NCI-H2227 (cell line): Measurements from ENCODE around the gene RARG.
"Not testable (repeated sequence)": the region's sequence is repeated elsewhere in the genome, so short reads cannot be mapped to it uniquely, and the experiment has no call there.

Experiments
- DNase-seq: peaks from one replicate; lab custom pipeline; 2025; ENCODE audit not compliant: unreplicated experiment; lab: John Stamatoyannopoulos, UW

Gene RARG

DNA sequence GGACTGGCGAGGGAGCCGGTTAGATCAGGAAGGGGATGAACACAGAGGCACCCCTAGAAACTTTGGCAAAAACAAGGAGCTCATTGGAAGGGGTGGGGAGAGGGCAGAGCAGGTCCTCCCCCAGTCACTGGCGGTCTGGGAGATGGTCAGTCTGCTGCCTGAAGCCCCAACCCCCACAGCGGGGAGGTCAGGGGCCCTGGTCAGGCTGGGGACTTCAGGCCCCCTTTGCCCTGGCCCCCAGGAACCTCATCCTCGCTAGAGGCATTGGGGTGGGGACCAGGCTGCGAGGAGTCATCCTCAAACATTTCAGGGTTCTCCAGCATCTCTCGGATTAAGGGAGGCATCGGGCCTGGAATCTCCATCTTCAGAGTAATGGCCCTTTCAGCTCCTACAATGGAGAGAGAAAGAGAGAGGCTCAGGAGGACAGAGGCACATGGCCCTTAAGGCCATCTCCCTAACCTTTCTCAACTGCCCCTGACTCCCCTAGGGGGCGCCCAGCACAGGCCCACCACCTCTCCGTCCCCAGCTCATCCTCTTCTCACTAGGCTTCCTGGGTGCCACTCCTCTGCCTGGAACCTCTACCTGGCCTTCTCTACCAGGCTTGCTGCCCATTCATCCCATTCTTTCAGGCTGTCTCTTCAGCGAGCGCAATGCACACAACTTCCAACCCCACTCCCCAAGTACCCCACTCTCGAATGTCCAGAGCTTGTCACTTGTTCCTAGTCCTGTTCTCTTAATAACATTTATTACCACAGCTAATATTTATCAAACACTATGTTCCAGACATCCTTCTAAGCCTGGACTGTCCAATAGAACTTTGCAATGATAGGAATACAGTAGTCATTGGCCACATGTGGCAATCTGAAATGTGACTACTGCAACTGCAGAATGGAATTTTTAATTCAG is 20.3 kb downstream of the RARG start:
- DNase-seq, result no peak

DNA sequence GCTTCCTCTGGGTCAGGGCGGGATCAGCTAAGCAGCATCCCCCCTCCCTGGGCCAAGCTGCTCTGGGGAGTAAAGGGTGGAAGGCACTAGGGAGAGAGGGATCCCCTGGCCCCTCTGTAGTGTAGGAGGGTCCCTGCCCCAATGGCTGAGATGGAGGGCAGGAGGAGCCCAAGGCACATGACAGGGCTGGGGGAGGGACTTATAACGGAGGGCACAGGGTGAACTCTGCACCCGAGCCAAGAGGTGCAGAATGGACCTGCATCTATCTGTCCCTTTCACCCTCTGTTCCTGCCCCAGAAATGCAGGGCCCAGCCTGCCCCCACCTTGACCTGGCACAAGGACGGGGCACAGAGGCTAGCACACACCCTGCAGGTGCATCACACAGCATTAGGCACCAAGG is 21.2 kb downstream of the RARG start:
- DNase-seq, result no peak

DNA sequence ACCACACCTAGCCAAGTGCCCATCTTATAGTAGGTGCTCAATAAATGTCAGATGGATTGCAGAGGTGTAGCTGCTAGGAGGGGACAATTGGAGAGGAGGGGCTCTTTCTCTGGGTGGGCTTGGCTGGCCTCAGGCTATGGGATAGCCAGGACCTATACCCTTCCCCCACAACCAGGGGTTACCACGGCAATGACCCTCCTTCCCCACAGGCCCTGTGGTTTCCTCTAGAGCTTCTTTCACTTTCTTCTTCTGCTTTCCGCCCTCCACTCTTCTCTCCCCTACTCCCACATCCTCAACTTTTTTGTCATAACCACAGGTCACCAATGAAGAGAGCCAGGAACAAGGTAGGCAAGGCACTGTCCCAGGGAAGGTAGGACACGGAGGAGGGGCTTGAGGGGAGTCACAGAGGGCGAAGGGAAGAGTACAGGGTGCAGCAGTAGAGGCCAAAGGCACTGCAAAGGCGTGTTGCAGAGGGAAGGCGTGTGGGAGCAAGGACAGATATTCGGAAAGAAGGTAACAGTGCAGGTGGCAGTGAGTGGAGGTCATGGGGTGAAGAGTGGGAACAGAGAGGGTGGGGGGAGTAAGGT is 23.0 kb downstream of the RARG start:
- DNase-seq, result no peak

DNA sequence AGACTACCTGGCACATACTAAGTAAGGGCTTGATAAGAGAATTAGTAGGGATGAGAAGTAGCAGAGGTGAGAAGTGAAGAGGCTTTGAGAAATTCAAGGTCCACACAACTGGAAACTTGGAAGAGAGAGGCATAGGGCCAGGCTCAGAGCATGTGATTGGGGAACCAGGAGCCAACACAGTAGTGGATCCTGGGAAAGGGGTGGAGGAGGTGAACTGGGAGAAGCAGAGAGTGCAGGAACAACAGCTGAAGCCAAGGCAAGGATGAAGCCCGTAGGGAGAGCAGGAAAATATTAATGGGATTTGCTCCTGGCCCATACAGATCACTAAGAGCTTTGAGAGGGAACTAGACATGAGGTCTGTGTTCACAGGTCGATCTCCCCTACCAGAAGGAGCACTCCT is 23.6 kb downstream of the RARG start:
- no peak for DNase-seq

DNA sequence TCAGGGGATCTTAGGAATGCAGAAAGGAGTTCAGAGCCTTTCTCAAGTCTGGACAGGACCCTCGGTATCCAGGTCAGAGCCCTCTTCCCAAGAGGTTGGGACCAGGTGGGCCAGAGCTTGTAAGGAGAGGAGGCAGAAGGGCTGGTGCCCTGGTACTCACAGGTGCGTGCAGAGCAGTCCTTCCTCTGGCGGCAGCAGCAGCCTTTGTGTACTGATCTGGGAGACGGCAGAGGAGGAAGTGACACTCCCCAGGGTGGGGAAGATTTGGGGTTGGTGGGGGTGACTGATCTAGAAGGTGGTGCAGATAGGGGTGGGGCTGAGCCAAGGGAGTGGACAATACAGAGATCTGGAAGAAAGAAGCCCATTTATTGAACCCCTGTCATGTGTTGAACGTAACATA is 25.0 kb downstream of the RARG start, which contains the start of gene ITGB7:
ITGB7 (minus strand) TSS at position 210 of the 400 bp plus-strand sequence. CDS start 6,808 bp downstream, outside the sequence.
- DNase-seq, result no peak

DNA sequence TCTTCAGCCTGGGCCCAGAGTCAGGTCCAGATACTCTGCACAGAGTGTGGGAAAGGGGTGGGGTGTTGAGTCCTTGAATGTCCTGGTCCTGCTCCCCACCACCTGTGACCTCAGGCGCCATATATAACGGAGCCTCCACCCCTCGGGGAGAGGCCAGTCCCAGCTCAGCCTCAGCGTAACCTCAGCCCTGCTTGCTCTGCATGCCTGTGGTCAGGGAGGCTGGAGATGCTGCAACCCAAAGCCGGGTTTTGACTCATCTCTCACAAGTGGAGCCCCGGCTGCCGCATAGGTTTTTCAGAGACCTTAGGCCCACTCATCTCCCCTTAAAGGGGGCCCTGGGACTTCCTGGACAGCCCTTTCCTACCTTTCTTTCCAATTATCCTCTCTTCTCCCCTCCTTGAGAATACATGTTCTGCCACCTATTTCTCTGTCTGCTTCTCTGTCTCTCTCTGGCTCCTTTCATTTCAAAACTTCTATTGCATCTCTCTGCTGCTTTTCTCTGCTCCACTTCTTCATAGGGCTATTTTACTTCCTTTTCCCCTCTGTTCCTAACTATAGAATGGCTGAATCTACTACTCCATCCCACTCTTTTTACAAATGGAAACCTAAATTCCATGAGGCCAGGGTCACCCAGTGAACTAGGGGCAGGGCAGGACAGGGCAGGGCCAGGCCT is 26.1 kb downstream of the RARG start:
- DNase-seq, result no peak

DNA sequence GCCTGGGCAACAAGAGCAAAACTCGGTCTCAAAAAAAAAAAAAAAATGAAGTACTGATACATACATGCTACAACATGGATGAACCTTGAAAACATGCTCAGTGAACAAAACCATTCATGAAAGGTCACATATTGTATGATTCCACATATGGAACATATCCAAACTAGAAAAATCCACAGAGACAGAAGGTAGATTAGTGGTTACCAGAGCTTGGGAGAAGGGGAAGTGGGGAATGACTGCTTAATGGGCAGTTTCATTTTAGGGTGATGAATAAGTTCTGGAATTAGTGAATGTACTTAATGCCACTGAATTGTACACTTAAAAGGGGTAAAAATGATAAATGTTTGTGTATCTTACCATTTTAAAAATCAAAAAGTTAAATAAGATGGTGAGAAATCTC is 27.7 kb downstream of the RARG start:
- DNase-seq, result no peak

DNA sequence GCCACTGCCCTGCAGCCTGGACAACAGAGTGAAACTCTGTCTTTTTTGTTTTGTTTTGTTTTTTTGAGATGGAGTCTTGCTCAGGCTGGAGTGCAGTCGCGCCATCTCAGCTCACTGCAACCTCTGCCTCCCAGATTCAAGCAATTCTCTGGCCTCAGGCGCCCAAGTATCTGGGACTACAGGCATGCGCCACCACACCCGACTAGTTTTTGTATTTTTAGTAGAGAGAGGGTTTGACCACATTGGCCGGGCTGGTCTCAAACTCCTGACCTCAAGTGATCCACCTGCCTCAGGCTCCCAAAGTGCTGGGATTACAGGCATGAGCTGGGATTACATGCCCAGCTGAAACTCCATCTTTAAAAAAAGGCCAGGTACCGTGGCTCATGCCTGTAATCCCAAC is 29.7 kb downstream of the RARG start:
- DNase-seq, result not testable (repeated sequence)

DNA sequence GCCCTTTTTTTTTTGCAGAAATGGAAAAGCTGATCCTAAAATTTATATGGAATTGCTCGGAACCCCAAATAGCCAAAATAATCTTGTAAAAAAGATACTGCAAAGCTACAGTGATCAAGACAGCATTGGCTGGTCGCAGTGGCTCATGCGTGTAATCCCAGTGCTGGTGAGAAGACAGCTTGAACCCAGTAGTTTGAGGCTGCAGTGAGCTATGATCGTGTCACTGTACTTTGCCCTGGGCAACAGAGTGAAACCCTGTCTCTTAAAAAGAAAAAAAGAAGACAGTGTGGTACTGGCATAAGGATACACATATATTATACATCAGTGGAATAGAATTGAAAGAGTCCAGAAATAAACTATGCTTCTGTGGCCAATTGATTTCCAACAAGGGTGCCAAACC is 30.4 kb downstream of the RARG start:
- DNase-seq, result no peak

DNA sequence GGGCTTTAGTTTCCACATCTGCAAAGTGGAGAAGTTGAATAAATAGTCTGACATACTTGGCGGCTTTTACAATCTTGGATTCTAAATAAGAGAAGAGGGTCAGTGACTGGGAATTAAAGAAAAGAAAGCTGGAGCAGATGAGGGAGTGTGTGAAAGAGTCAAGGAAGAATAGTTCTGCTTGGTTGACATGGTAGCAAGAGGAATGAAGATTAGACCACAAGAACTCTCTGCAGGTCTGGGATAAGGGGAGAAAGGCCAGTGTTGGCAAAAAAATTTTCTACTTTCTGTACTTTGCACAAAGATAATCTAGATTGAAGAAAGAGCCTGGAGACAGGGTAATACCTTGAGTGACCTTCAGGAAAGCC is 30.9 kb downstream of the RARG start:
- no peak for DNase-seq

DNA sequence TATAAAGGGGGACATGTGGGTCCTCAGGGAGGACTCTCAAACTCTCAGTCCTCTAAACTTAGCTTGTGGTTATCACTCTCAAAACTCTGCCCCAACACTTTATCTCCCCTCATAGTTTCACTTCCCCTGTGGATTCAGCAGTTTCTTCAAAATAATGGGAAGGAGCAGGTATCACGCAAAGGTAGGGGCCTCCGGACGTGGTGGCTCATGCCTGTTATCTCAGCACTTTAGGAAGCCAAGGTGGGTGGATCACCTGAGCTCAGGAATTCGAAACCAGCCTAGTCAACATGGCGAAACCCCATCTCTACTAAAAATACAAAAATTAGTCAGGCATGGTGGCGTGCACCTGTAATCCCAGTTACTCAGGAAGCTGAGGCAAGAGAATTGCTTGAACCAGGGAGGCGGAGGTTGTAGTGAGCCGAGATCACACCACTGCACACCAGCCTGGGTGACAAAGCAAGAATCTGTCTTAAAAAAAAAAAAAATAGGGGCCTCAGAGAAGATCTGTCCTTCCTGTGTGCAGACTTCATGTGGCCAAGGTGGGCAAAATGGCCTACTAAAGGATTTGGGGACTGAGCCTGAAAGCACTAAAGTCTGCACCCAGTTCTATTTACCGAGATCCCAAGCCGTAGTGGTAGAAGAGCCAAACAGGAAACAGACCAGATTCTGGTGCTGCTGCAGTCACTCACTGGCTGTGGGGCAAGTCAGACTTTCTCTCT is 31.4 kb downstream of the RARG start:
- DNase-seq, result no peak

DNA sequence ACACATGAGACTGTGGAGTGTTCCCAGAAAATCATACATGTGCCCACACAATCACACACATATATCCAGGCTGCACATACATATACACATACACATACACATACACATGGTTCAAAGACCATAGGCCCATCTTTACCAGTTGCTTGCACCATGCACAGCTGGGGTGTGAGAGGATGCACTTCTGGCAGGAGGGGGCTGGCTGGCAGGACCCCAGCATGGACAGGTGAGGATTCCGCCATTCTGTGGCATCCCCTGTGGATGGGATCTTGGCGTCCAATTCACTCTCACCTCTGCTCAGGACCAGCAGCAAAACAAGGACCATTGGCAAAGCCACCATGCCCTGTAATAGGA is 31.9 kb downstream of the RARG start:
- DNase-seq, result no peak

DNA sequence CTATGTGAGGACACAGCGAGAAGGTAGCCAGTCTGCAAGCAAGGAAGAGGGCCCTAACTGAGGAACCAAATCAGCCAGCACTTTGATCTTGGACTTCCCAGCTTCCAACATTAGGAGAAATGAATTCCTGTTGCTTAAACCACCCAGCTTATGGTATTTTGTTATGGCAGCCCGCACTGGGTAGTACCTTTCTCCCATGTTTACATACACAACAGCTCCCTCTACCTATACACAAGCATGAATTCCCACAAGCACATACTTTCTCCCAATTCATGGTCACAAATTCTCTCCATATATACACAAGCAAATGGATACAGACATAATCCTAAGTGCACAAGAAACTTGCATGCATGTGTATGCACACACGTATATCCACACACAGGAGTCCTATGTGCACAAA is 32.3 kb downstream of the RARG start:
- DNase-seq, result no peak

DNA sequence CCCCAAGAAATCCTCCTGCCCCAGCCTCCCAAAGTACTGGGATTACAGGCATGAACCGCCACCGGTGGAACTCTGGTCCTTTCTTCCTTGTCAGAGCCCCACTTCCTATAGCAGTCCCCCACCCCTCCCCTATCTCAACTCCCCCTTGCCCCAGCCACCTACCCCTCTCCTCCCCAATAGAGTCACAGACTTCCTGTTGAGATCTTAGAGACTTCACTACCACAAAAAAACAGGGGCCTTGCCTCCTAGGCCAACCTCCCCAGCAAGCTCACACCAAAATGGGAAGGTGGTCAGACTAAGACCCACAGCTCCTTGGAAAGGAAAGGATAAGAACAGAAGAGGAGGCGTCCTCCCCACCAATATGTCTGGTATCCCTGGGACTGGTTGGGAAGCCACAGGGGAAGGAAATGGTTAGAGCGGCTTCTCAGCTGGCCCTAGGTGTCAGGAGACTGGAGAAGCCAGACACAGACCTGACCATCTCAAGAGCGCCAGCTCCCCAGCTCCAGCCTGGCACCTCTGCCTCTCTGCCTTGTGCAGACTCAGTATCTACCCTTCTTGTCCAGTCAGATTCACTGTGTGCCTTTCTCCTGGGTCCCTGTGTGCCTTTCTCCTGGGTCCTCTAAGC is 33.4 kb downstream of the RARG start:
- DNase-seq, result no peak

DNA sequence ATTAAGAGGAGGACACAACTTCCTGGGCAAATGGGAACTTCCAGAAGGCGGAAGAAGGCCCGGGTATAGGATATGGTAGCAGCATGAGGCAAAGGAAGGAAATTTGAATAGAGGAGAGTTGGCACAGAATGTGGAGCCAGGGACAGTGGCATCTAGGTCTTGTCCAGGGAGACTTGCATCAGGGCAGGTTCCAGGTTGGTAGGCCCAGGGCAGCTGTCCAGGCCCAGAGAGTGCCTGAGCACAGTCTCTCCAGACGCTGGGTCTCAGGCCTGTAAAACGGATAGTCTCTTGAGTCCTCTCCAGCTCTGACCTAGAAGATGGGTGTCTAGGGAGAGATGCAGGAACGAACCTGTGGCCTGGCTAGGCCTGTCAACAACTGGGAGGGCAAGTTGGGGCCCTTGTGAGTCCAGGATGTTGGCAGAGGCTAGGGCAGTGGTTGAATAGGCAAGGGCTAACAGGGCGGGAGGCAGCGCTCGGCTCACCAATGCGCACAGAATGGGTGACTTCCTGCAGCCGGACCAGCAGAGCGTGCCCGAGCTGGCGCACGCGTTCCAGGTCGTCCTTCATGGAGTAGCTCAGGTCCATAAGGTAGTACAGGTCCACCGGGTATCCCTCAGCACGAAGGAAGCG is 34.9 kb downstream of the RARG start:
- DNase-seq, result no peak

DNA sequence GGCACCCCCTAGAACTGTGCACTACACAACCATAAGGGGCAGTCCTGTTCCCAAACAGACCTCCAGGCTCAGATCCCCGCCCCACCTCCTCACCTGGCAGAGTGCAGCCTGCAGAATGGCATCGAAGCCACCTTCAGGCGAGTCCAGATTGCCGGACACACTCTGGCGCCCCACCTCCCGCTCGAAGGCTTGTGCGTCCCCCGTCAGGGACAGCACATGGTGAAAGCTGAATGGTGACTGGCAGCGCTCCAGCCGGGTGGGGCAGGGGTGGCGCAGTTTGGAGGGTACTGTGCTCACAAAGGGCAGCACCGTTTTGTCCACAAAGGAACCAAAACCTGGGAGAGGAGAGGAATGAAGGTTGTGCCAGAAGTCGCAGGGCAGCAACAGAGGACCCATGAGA is 35.5 kb downstream of the RARG start:
- DNase-seq, result no peak

DNA sequence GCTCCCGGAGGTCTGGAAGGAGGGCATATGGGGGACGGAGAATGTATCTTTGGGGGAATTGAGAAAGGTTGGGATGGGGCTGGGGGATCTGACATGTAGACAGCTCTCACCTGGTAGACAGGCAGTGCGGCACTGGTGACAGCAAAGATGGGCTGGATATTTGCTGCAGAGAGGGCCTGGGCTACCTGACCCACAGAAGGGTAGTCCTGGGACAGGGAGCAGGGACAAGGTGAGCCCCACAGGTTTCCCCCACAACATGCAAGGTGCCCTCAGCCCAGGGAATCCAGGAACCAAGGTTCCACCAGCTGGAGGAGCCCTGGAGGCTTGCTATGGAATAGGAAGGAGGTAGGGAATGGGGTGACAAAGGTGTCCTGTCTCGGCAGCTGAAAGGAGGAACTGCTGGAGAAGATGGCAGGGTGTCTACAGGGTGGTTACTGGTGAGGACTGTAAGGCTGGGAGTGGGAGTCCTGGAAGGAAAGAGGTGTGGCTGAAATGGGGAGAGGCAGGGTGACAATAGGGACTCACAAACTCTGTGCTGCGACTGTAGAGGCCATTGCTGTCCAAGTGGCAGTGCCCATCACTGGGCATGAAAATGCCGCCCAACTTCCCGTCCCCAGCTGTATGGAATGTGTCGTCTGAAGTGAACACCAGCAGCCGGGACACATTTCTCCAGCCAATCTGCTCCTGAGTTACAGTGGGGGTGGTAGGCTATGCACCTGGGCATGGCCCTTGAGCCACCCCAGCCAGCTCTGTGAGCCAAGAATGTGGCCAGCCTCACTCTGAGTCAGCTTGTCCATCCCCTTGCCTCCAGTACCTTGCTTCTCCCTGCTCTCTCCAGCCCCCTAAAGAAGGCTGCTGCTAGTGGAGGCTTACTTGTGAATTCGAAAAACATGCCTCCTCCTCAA is 36.2 kb downstream of the RARG start:
- DNase-seq, result no peak

DNA sequence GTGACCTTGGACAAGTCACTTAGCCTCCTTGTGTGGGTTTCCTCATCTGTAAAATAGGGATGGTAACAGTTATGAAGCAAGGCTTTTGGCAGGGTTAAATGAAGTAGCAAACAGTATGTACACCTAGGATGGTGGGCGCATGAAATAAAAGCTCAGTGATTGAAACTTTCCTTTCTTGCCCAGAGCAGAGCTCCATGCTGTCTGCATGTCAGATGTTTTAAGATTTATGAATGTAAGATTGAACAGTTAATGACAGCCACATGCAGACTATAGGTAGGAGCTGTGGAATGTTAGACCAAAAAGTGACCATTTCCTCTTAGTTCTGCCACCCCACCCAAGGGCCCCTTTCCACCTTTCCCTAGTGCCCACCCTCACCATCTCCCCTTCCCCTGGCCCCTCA is 37.0 kb downstream of the RARG start:
- no peak for DNase-seq

DNA sequence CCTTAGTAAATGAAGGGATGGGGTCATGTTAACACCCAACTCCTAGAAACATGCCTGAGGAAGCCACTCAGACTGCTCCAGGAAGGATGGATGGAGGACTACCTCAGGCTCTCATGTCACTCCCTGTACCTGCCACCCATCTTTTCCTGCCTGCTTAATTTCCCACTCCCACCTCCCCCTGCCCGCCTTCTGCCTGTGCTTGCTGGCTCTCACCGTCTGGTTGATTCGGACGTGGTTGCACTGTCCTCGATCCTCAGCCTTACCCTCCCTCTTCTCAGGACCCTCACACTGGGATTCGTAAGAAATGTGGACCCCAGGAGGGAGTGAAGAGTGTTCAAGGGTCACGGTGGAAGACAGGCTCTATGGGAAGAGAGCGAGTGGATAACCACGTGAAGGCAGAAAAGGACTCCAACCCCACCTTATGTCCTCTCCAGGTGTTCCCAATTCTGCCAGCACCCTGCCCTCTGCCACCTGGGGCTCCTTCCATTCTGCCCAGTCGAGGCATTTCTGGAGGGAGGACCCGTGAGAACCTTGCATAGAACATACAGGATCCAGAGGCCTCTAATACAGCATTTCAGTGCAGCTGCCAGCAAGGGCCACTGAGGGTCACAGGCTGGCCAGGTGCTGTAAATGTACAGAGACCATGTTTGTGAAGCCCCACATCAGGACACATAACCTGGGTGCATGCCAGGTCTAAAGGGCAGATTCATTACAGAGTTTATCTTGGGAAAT is 37.9 kb downstream of the RARG start:
- no peak for DNase-seq
